Left kidney (tissue), 2 donors: ENCODE results near the gene WWOX. TPM values are rescaled to one million over a fixed set of nuclear protein-coding genes. Genes with fewer than 3 reads are reported as not detected.

Experiments
- DNase-seq: peaks from one replicate; pipeline ENCODE4 v3.0.0-alpha.2; 2013
- polyA plus RNA-seq: library from polyadenylated mRNA; unstranded; fragments of 120-200 nt; gene quantifications from one replicate; pipeline ENCODE4 v1.2.1, GENCODE V29; 2013; ENCODE audit not compliant: insufficient read length

WWOX gene
- polyA plus RNA-seq, 1 donor = 34.1 TPM

- DNase-seq = no peak
Observed at GRCh38 chr16:79072517-79072916, 973.1 kb downstream of the WWOX start.

GRCh38 chr16:79073566-79073965 lies 974.1 kb downstream of the WWOX start:
- DNase-seq = no peak

- no peak for DNase-seq
Observed at GRCh38 chr16:79074541-79074940, 975.1 kb downstream of the WWOX start.

- no peak for DNase-seq
Observed at GRCh38 chr16:79074951-79075350, 975.5 kb downstream of the WWOX start.

GRCh38 chr16:79076047-79076767 lies 976.8 kb downstream of the WWOX start:
- DNase-seq = no peak

- no peak for DNase-seq
Observed at GRCh38 chr16:79077346-79077745, 977.9 kb downstream of the WWOX start.

GRCh38 chr16:79079656-79080420 lies 980.4 kb downstream of the WWOX start:
- no peak for DNase-seq

GRCh38 chr16:79081297-79082066 lies 982.0 kb downstream of the WWOX start:
- no peak for DNase-seq

- no peak for DNase-seq
Observed at GRCh38 chr16:79082970-79083369, 983.5 kb downstream of the WWOX start.

GRCh38 chr16:79083508-79084299 lies 984.2 kb downstream of the WWOX start:
- no peak for DNase-seq

GRCh38 chr16:79088971-79089370 lies 989.5 kb downstream of the WWOX start:
- no peak for DNase-seq

- DNase-seq = peak; percentile 68
Observed at GRCh38 chr16:79089735-79090284, 990.4 kb downstream of the WWOX start.

GRCh38 chr16:79090966-79091365 lies 991.5 kb downstream of the WWOX start:
- DNase-seq = no peak

- DNase-seq = no peak
Observed at GRCh38 chr16:79092846-79093245, 993.4 kb downstream of the WWOX start.

GRCh38 chr16:79093554-79093967 lies 994.1 kb downstream of the WWOX start:
- no peak for DNase-seq

- no peak for DNase-seq
Observed at GRCh38 chr16:79096246-79096645, 996.8 kb downstream of the WWOX start.

GRCh38 chr16:79097166-79097565 lies 997.7 kb downstream of the WWOX start:
- no peak for DNase-seq

- DNase-seq = no peak
Observed at GRCh38 chr16:79097771-79098170, 998.3 kb downstream of the WWOX start.

- DNase-seq = no peak
Observed at GRCh38 chr16:79098907-79099306, 999.5 kb downstream of the WWOX start.

GRCh38 chr16:79099716-79100115 lies 1000.3 kb downstream of the WWOX start:
- no peak for DNase-seq

- no peak for DNase-seq
Observed at GRCh38 chr16:79100447-79100846, 1001.0 kb downstream of the WWOX start.

GRCh38 chr16:79101491-79101890 lies 1002.0 kb downstream of the WWOX start:
- DNase-seq = no peak
